ENCODE results near the gene SERPINB1. TPM values are rescaled to one million over a fixed set of nuclear protein-coding genes. Genes with fewer than 3 reads are reported as not detected.
A peak's percentile ranks its signal among the peaks of the same experiment; 100 is the strongest.

SERPINB1 gene
- total RNA-seq, 4 donors from 2014 or later: 284 to 1,204 (median 702) TPM

DNA sequence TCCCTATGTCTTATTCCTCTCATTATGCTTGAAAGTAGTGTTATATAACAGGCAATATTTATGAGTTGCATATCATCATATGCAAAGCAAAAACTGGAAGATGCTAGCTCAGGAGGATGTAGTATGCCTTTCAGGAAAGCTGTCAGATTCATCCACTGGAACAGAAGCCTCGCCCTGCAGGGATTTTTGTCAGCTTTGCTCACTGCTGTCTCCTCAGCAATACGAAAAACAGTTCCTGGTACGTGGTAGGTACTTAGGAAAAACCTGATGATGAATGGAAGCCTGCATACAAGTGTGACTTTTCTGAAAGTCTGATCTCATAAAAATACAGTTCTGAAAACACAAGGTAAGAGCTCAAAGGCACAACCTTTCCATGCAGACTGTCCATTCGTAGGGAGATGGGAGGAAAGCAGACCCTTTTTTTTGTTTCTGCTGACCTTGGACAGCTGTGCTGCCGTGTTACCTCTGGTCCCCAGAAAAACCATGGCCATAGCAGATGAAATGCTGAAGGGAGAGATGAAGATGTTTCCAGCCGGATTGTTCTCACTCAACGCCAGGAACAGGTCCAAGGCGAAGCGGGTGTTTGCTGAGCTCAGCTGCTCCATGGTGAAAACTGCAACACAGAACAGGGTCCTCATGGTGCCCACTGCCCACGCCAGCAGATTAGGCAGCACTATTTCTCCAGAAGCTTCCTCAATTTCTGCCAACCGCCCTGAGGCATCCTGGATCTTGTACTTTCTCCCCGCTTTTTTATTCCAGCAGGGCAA, 1.5 kb downstream of the SERPINB1 start:
- Histone ChIP-seq H3K36me3 (peaks cover 4 to 46% (median 9%) of the 10 kb centered on the region in 3 donors), H3K27ac (peak overlapping the region; percentile 97 to 98 (median 98)), H3K9me3 (no peaks in the 10 kb centered on the region), H3K4me1 (peaks cover 4 to 79% (median 37%) of the 10 kb centered on the region in 3 donors), H3K27me3 (no peaks in the 10 kb centered on the region), H3K4me3 (peak overlapping the region; percentile 63 to 74 (median 72))
- DNase-seq: no peak
- intact Hi-C loops (cut with DNase I): loop anchor here (10.0 kb wide), 1 partner anchor 45 kb away; no protein-coding TSS in a partner anchor
- TF ChIP-seq, protein P1, sequence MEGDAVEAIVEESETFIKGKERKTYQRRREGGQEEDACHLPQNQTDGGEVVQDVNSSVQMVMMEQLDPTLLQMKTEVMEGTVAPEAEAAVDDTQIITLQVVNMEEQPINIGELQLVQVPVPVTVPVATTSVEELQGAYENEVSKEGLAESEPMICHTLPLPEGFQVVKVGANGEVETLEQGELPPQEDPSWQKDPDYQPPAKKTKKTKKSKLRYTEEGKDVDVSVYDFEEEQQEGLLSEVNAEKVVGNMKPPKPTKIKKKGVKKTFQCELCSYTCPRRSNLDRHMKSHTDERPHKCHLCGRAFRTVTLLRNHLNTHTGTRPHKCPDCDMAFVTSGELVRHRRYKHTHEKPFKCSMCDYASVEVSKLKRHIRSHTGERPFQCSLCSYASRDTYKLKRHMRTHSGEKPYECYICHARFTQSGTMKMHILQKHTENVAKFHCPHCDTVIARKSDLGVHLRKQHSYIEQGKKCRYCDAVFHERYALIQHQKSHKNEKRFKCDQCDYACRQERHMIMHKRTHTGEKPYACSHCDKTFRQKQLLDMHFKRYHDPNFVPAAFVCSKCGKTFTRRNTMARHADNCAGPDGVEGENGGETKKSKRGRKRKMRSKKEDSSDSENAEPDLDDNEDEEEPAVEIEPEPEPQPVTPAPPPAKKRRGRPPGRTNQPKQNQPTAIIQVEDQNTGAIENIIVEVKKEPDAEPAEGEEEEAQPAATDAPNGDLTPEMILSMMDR (IDR thresholded peaks at IDR 0.05): no peak
- no peak for TF ChIP-seq POLR2A (IDR thresholded peaks at IDR 0.05)
- WGBS, 2 donors: 31 to 49% methylated on average over 9 to 11 of the region's 12 CpGs

DNA sequence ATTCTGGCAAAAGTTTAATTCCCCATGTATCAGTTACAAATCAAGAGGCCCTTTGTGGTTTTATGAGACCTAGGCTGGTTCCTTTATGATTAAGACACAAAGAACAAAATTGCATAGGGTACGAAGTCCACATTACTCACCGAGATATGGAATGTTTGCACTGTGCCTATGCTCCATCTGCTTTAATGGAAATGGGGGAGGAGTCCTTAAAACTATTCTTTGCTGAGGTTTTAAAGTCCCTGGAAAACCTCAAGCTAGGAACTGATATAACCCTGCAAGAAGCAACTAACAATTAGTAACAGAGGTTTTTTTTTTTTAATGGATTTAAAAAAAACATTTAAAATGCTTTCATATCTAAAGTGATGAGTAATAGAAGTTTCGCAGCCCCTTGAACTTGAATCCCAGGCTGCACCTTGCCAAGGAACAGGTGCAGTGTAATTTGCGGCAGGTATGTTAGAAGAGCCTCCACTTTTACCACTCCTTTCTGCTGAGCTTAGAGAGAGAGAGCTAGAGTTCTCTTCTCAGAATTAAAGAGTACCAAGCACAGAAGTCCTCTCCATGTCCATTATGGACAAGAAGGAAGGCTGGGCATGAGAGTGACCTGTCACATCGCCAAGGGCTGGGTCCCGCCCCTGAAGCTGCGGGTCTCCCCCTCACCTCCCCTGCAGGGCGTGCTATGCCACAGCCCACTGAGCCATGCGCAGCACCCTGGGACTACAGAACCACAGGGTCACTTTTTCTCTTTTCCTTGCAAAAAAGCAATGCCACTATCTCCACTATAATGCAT, 2.3 kb downstream of the SERPINB1 start:
- no peak for DNase-seq
- Histone ChIP-seq H3K36me3 (peaks cover 4 to 54% (median 15%) of the 10 kb centered on the region in 3 donors), H3K27ac (peak overlapping the region; percentile 97 to 98 (median 98)), H3K9me3 (no peaks in the 10 kb centered on the region), H3K27me3 (no peaks in the 10 kb centered on the region), H3K4me3 (peak overlapping the region; percentile 63 to 74 (median 72)), H3K4me1 (peaks cover 4 to 79% (median 37%) of the 10 kb centered on the region in 3 donors)
- 30 to 42% methylated on average over 9 of the region's 9 CpGs for WGBS, 2 donors
- intact Hi-C loops (cut with DNase I): no loop called here
- TF ChIP-seq POLR2A (IDR thresholded peaks at IDR 0.05): no peak
- TF ChIP-seq, protein P1 (IDR thresholded peaks at IDR 0.05): no peak

DNA sequence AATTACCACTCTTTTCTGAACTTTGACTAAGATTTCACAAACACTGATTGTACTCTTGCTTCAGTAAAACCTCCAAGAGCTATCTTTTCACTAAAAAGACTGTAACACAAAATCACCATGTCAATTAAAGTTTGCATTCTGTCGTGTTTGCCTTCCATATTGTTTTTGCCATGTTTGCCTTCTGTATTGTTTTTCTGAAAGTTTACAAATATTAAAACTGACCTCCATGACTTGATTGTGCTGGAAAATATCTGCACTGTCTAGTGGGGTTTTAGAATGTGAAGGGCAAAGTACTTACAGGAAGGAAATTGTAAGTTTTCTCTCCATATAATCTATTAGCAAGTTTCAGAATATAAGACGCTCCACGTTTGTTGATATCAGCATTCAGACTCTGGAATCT, 3.4 kb downstream of the SERPINB1 start:
- intact Hi-C loops (cut with DNase I): no loop called here
- Histone ChIP-seq H3K27me3 (no peaks in the 10 kb centered on the region), H3K9me3 (no peaks in the 10 kb centered on the region), H3K27ac (peak overlapping the region in 2 of 4 donors; percentile 98), H3K36me3 (peaks cover 4 to 65% (median 15%) of the 10 kb centered on the region in 3 donors), H3K4me3 (peak overlapping the region in 3 of 4 donors; percentile 70 to 74 (median 73)), H3K4me1 (peaks cover 4 to 70% (median 32%) of the 10 kb centered on the region in 3 donors)
- no peak for DNase-seq
- TF ChIP-seq POLR2A (IDR thresholded peaks at IDR 0.05): no peak
- TF ChIP-seq, protein P1 (IDR thresholded peaks at IDR 0.05): no peak
- WGBS, 2 donors: 74 to 76% methylated on average over 3 of the region's 3 CpGs

DNA sequence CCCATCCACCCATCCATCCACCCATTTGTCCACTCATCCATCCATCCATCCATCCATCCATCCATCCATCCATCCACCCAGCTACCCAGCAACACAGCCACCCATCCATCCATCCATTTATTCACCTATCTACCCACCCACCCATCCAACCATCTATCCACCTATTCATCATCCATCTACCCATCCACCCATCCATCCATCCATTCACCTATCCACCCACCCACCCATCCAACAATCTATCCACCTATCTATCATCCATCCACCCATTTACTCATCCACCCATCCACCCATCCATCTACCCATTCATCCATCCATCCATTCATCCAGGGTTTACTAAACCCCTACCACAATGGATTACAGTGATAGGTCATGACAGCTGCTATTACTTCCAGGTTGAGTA, 7.4 kb downstream of the SERPINB1 start:
- Histone ChIP-seq H3K36me3 (peaks cover 4 to 80% (median 15%) of the 10 kb centered on the region in 3 donors), H3K27me3 (no peaks in the 10 kb centered on the region), H3K4me3 (no peak overlapping the region), H3K4me1 (peaks cover 0 to 32% (median 2%) of the 10 kb centered on the region in 3 donors), H3K9me3 (no peaks in the 10 kb centered on the region), H3K27ac (no peak overlapping the region)
- DNase-seq: no peak
- TF ChIP-seq, protein P1 (IDR thresholded peaks at IDR 0.05): no peak
- TF ChIP-seq POLR2A (IDR thresholded peaks at IDR 0.05): no peak
- intact Hi-C loops (cut with DNase I): no loop called here

DNA sequence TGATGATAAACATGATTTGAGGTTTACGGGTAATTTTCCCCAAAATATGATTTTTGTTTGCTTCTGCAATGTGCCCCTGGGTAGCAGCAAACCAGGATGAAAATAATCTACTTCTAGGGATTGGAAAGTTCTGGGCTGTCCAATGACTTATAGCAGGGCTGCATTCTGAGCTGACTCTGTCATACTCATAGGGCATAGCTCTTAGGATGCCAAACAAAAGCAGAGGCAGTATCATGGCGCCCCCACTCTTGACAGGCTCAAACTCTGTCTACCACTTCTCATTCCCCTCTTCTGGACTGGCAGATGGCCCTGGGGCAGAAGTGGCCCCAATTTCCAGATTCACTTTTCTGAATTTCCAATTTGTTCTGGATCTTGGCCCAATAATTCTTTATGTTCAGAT, 10.3 kb downstream of the SERPINB1 start:
- Histone ChIP-seq H3K36me3 (peaks cover 4 to 51% (median 6%) of the 10 kb centered on the region in 3 donors), H3K27ac (peak overlapping the region in 1 of 4 donors; percentile 9)
- WGBS, 2 donors: 90 to 100% methylated on average over 2 of the region's 2 CpGs

More for the DNA sequence above, 10.3 kb downstream of the SERPINB1 start:
- intact Hi-C loops (cut with DNase I): no loop called here
- Histone ChIP-seq H3K27me3 (no peaks in the 10 kb centered on the region), H3K9me3 (no peaks in the 10 kb centered on the region), H3K4me3 (no peak overlapping the region), H3K4me1 (peaks cover 0 to 13% (median 0%) of the 10 kb centered on the region in 3 donors)
- no peak for DNase-seq
- TF ChIP-seq, protein P1 (IDR thresholded peaks at IDR 0.05): no peak
- TF ChIP-seq POLR2A (IDR thresholded peaks at IDR 0.05): no peak

Data from esophagus squamous epithelium (tissue), 5 donors.